HG02970 (cell line): Measurements from ENCODE around the gene TRIM29.

ENCODE experiments used
- ATAC-seq: cut with Tn5 transposase; IDR thresholded peaks from one replicate; pipeline ENCODE4 v1.9.1; 2021; ENCODE audit warnings: mild to moderate bottlenecking, moderate library complexity, moderate number of reproducible peaks; ENCODE audit not compliant: unreplicated experiment, low FRiP score

TRIM29 gene

DNA sequence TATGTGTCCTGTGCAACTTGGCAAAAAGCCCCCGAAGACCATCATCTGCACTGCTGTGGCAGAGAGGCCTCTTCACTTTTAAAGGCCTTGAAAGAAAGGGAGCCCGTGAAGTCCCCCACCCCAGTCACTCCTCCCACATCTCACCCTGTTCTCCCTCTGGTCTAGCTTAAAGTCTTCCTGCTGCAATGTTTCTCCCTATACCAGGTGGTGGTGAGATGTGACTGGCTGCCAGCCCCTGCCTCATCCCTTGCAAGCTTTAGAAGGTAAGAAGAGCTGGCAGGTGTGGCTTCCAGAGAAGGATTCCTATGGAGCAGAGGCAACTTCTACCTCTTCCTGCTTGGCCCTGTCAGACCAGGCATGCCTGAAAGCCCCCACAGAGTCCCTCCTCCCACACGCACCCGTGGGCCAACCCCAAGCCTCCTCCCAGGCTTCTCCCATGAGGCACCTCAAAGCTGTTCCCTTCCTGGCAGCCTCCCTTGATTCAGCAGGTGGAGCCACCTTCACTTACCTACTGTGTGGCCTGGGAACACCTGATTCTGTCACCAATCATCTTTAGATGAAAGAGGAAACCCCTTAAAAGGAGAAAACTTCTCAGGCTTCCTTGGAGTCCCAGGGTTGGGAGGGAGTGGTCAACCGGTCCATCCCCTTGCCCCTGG, 4.0 kb upstream of the TRIM29 start:
- ATAC-seq, result no peak

DNA sequence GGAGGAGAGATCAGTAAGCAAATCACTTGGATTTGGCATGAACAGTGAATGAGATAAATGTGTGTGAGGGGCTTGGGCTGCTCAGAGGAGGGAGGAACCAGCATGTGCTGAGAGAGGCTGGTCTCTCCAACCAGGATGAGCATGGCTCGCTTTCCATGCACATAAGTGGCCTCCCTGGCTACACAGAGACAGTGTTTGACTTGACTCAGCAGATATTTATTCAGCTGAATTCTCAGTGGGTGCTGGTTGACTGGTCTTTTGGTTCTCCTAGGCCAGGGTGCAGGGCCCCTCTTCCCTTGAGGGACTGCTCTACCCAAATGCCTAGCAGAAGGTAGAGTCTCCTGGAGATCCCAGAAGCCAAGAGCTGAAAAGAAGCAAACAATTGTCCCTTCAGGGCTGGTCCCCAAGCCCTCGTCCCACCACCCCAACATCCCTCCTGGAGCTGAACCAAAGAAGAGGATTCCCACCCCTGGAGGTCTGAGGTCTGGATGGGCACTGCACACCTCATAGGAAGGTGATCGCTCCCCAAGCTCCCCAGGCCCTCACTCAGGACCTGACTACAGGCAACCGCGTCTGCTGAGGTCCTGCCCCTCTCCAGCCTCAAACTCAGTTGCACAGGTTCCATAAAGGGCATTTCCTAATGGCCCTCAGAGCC, 3.3 kb upstream of the TRIM29 start:
- no peak for ATAC-seq

DNA sequence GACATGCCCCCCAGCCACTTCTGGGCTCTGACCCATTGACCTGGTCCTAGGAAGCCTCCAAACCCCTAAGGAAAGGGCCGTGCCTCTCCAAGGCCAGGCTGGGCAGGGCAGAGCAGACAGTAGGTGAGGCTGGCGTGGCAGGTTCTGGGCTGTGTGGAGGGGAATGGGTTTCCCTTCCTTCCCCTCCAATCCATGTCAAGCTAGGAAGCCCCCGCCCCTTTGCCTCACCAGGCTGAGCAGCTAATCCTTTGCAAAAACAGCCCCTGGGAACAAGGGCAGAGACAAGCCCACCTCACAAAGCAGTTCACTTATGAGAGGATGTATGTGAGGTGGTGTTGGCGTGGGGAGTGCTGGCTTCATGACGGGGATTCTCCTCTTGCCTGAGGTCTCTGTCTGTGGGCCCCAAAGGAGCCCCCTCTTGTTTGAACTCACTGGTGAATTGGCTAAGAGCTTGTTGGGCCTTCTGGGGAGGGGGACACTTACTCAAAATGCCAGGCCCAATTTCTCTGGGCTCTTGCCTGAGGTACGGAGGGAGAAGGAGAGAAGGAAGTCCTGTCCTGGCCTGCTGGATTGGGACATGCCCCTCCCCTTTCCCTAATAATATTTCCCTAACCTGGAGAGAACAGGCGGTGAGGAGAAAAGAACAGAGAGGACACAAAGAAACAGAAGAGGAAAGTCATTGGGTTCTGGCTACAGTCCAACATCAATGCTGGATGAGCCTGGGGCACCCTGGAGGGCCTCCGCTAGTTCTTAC, 1.6 kb upstream of the TRIM29 start:
- no peak for ATAC-seq

DNA sequence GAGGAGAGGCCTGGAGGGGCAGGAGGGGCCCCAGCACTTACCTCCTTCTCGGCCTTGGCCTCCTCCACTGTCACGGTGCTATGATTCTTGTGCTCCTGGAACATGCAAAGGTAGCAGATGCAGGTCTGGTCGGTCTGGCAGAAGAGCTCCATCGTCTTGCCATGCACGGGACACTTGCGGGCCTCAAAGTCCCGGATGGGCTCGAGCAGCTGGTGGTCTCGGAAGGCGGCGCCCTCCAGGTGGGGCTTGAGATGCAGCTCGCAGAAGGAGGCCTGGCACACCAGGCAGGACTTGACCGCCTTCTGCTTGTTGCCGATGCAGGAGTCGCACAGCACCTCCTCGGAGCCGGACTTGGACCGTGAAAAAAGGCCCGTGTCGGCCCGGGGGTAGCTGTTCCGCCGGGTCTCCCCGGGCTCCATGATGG, 714 bp downstream of the TRIM29 start:
- no peak for ATAC-seq

DNA sequence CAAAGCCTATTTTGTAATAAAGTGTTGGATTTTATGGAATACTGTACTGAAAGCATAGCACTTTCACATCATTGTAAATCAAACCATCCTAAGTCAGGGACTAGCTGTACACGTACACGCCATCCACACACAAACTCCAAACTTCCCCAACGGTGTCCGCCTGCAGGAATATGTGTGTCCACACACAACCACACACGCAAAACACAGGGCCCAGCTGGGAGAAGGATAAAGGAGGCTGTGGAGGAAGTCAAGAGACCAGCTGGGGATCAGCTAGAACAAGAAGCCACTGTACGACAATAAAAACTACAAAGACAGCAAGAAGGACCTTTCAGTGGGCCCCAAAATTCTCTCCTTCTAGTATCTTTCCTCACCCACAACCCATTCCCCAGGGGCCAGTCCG, 1.6 kb downstream of the TRIM29 start:
- no peak for ATAC-seq

DNA sequence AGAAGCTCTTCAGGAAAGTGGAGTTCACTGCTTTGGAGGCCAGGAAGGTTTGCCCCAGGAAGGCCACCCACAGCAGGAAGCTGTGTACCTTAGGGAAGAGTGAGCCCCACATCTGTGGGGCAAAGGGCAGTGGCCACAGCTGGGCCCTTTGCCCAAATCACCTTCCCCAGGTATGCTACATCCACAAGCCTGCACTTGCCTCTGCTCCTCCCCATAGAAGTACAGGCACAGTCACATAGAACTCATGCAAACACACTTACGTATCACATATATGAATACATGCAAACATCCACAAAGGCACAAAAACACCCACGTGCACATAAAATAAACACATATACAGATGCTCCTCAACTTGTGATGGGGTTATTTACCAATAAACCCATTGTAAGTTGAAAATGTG, 2.1 kb downstream of the TRIM29 start:
- ATAC-seq, result no peak

DNA sequence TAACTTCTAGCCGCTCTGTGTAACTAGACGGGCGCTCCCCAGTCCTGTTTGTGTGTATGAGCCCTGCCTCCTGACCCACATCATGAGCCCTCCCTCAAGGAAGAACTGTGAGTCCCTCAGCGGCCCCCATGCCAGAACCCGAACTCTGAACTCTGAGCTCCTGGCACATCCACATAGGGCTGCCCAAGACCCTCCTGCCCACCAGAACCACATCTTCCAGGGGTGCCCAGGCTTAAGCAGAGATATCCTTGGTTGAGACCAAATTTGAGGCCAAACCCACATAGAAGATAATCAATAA, 3.0 kb downstream of the TRIM29 start:
- ATAC-seq, result no peak

DNA sequence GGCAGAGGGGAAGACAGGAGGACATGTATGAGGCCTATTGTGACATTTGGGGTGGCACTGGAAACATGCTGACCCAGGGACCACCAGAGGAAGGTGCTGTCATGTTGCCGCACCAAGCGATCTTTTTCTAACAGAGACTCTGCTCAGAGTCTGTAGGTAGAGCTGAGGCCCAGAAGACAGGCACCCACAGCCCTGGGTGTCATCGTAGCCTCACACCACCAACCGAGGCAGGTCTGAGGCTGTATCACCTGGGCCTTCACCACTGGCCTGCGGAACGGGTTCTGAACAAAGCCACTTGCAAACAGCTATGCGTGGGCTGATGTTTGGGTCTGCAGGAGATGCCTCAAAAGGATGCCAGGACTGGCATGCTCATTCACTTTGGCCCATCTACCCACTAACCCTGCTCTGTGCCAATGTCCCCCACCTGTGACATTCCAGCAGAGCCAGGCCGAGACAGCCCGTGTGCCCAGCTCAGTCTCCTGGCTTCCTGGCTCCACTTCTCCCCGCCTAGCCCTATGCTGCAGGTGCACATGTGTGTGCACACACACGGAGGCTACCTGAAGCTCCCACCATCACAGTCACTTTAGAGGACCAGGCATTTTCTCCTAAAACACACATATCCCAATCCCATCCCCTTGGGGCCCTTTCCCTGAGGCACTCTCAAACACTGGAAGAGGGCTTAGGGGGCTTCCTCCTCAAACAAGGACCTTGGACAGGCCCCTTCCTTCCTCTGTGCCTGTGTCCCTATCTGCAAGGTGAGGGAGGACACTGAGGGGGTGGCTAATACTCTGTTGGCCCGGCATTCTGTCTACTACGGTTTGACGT, 3.6 kb downstream of the TRIM29 start:
- ATAC-seq, result no peak

DNA sequence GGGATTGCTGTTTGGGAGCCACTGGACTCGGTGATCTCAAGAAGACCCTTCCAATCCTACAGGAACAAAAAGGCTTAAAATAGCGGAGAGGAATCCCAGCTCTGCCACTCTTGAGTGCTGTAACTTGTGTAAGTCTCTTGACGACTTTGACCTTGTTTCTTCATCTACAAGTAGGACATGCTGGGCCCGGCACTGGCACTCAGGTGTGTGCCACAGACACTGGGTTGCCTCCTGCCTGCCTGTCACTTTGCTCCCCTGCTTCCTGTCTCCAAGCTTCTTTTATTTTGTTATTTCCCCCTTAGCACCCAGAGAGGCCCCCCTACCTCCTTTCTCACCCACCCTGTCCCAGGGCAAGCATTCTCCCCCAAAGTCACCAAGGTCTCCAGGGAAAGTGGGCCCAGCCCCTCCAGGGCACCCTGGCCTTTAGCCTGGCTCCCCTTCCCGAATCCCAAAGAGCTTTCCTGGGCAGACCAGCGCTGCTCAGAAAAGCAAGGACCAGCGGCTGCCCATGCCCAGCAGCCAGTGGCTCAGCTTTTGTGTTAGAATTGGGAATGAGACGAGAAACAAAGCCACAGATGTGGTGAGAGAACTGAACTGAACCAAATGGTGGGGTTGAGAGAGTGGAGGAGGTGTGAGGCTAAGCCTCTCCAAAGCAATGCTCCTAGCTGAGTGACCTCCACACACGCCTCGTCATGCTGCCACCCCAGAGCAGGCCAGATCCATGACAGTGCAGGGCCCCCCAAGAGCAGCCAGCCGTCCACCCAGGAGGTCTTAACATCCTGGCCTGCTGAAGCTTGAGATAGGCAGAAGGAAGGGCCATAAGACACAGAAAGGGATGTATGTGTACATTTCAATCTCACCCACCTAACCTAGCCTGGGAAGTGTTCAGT, 4.5 kb downstream of the TRIM29 start:
- ATAC-seq, result no peak

DNA sequence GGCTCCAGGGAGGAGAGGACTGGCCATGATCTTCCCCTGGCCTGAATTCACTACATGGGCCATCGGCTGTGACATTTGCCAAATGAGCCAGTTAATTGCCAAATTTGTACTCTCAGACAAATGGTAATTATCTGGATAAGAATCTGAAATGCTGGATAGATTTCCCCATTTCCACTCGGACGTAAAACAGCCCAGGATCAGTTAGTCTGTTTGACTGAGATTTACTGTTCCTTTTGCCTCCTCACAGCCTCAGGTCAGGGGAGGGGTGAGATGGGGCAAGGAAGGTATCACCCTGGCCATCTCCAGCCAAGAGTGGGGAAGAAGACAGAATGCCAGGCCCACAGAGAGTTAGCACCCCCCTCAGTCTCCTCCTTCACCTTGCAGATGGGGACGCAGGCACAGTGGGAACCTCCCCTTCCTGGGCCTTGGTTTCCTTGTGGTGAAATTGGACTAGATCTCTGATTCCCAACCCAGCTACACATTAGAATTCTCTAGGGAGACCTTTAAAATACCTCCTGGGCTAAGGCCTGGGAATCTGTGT, 5.2 kb downstream of the TRIM29 start:
- ATAC-seq, result no peak

DNA sequence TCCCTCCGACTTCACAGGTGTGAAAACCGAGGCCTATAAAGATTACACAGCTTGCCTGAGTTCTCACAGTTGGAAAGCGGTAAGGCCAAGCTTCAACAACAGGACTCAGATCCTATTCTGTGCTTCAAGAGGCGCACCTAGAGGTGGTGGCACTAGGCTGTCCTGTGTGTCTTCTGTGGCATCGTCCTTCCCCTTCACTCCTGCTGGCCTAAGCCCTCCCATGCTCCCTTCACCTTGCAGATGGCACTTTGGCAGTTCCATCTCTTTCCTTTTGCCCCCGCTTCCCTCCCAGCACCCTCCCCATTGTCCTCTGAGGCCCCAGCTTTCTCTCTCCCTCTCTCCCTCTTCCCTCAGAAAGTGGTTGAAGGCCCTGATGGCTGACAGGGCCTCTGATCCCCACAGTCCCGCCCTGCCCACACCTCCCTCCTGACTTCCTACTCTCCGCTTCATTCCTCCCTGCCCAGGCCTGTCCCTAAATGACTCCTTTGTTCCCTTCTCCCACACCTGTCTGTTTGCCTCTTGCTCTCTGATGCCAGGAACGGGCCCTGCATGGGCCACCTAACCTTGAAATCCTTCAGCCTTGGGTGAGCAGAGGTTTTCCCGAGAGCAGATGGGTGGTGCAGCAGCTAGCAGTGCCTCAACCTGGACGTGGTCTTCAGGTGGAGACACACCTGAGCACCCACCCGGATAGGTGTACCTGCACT, 5.8 kb downstream of the TRIM29 start:
- ATAC-seq, result no peak

DNA sequence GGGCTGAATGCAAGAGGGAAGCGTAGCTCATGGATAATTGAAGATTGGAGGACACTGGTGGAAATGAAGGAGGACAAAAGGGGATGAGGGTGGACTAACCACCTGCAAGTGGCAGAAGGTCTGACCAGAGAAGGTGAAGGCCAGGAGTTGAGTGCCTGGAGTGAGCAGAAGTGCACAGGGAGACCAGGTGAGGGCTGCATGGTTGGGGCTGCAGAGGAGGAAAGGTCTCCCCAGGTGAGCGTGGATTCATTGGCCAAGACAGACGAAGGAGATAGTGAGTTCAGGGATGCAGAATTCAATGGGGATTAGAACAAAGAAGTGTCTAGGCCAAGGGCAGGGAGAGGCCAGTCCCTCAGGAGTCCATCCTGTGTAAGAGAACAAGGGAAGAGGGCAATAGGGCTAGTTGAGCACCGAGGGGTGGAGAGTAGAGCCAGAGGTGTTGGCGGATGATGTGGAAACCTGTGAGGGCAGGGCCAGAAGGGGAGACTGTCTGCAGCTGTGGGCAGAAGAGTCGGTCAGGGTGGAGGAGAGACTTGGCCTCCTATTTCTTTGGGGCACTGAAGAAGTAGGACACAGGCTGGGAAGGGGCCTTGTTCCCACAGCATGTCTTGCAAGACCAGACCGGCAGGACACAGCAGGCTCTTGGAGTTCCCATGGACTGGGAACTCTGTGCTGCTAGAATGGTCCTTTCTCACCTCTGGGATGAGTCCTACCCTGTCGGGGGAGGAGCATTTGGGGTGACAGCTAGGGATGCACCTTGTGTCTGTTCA, 6.7 kb downstream of the TRIM29 start:
- ATAC-seq, result no peak

DNA sequence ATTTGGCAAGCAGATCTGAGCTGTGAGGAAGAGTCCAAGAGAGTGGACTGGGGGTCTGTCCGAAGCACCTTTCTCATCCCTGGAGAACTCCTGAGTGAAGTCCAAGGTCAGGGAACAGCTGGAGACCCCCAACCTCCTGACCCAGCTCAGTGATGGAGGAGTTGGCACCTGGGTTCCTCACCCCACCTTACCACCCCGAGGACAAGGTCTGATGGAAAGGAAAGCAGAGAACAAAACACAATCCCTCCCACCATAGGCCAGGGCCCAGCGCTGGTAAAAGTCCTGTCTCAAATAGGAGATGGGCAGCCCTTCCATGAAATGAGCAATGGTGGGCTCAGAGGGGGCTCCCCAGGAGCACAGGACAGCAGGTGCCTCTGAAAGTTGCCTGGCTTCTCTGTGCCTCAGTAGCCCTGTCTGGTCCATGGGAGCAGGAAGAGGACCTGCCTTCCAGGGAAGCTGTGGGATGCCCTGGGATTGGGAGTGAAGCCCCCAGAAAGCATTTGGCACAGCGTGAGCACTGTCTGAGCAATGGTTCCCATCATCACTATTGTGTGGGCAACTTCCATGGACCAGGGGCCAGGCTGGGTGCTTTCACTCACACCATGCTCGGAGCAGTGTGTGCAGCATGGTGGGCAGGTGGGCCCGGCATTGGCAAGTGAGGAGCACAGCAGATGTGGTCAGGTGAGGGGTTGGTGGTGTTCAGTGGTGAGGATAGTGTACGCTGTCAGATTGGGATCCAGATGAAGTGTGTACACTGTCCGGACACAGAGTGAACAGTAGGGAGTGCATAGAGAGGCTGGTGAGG, 7.5 kb downstream of the TRIM29 start:
- ATAC-seq, result no peak

DNA sequence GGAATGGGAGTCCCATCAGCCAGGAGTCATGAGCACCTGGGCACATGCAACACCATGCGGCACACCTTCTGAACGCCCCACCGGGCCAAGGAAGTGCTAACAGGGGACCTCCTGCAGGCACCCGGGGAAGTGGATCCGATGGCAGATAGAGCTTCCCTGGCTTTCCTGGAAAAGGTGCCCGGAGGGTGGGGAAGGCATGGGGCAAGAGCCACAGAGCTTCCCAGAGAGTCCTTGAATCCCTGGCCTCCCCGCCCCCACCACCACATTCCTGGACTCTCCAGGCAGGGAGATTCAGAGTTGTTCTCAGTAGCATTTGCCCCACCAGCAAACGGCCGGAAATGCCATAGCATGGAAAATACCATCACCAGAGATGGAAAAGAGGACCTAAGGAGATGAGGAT, 8.3 kb downstream of the TRIM29 start:
- no peak for ATAC-seq

DNA sequence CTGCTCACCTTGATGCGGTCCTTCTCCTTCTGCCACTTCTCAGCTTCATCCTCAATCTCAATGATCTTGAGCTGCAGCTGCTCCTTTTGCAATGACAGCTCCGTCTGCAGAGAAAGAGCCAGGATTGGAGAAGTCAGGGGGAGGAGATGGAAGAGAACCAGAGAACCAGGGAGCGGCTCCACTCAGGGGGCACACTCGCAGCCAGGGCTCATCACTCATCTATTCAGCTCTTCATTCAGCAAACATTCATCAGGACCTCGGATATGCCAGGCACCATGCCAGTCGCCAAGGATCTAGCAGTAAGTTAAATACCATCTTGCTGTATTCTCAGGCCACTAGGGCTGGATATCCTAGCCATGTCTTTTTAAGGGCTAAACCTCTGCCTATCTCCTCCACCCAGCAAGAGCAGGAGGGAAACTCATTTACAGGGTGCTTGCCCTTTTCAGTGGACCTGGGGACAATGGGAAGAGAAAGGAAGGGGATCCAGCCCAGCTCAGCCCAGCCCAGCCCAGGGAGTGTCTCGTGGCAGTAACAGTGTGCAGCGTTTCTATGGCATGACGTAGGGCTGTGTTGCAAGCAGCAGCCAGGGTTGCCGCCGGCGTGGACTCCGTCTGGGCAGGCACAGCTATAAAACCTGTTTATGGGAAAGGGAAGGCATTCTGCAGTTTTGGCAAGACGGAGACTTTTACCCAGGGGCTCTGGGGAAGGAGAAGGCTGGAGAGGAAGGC, 9.4 kb downstream of the TRIM29 start:
- ATAC-seq, result no peak

DNA sequence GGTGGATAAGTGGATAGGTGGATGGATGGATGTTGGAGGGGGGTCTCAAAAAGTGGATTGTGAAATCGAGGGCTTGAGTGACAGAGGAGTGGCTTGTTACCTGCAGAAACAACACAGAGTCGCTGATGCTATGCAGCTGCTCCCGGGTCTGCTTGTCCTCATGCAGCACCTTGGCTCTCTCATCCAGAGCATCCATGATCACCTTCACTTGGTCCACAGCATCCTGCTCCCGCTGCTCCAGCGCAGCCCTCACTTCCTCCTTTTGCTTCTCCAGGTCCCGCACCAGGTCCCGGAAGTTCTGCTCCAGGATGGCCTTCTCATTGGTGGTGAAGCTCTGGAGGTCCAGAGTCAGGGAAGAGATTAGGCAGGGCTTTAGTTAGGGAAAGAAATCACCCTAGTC, 10.7 kb downstream of the TRIM29 start:
- no peak for ATAC-seq

DNA sequence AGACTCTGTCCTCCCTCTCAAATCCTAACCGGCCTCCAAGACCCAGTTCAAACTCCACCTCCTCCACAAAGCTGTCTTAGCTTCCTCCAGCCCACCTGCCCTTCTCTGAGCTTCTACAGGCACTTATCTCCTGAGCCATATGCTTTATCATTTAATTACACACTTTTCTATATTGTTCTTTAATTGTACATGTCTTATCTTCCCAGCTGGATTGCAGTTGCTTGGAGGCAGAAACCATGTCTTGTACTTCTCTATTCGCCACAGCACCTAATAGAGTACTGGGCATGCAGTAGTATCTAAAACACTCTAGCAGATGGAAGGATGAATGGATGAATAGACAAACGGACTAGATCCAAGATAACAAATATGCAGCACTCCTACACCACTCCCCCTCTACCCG, 11.3 kb downstream of the TRIM29 start:
- ATAC-seq, result no peak
